NCI-H146 treated with DMSO at 0.1 percent for 48 hours (cell line): Measurements from ENCODE around the gene KRT34.

Source experiments
- DNase-seq: peaks from one replicate; lab custom pipeline; 2025; ENCODE audit not compliant: unreplicated experiment; lab: John Stamatoyannopoulos, UW

The KRT34 gene

GRCh38 chr17:41333836-41334235 lies 48.3 kb downstream of the KRT34 start:
- DNase-seq = no peak

- no peak for DNase-seq
Measured at GRCh38 chr17:41333098-41333497, 49.0 kb downstream of the KRT34 start.

- no peak for DNase-seq
Measured at GRCh38 chr17:41332239-41332638, 49.9 kb downstream of the KRT34 start.

- DNase-seq = no peak
Measured at GRCh38 chr17:41331606-41332005, 50.5 kb downstream of the KRT34 start.

- peak; percentile 9 for DNase-seq
Measured at GRCh38 chr17:41329279-41329948, 52.7 kb downstream of the KRT34 start.

GRCh38 chr17:41328207-41328606 lies 53.9 kb downstream of the KRT34 start:
- DNase-seq = no peak
